K562 (cell line): ENCODE data around the gene ADCY9. TPM values are rescaled to one million over a fixed set of nuclear protein-coding genes. Genes with fewer than 3 reads are reported as not detected.
A peak's percentile ranks its signal among the peaks of the same experiment; 100 is the strongest.

Source experiments
- ATAC-seq: fragments of 200-7000 bp; cut with Tn5 transposase; 3 replicates; pipeline ENCODE4 v1.9.1; 2020; ENCODE audit warnings: moderate library complexity
- BruUV-seq: library from RNA; stranded (reverse); fragments of 400-500 nt; replicated peaks from 2 replicates; lab custom pipeline; 2021; lab: Mats Ljungman, UMichigan
- CTCF ChIA-PET: fragments of 300-600 bp; formaldehyde crosslinking; extraction: SDS; loops from one replicate; lab custom pipeline; 2021; ENCODE audit warnings: low intra/inter-chr PET ratio; lab: Yijun Ruan, JAX
- POLR2A ChIA-PET: fragments of 300-600, 350-650 bp; sonication (Branson Sonifier 250); formaldehyde crosslinking; extraction: SDS; loops from one replicate; lab custom pipeline; 2021; ENCODE audit warnings: antibody characterized with exemption, inconsistent platforms; lab: Yijun Ruan, JAX
- DNase-seq, 4 experiments: peaks; one replicate each; pipeline versions ENCODE4 v3.0.0 to v3.0.0-alpha.2; 2011 to 2018; ENCODE audit warnings: low spot score in 3 of 4, mixed read lengths in 3 of 4; ENCODE audit errors: extremely low read depth in 1 of 4
- FAIRE-seq: peaks from 2 replicates; lab custom pipeline; 2011; peaks lifted over from hg19 to GRCh38; lab: Jason Lieb, UNC
- H2AFZ ChIP-seq: 2 replicates; pipeline ENCODE4 v1.6.0; 2011; ENCODE audit warnings: low read depth, low read length, control low read depth, inconsistent platforms
- H3K27ac ChIP-seq: fragments of 200-600 bp; 3 replicates; pipeline ENCODE4 v1.8.0; 2011; ENCODE audit warnings: low read depth, mild to moderate bottlenecking, control low read depth, inconsistent platforms, low read length, moderate library complexity, mixed read lengths; ENCODE audit errors: extremely low read depth
- H3K27me3 ChIP-seq, 2 experiments: fragments of 300-600 bp in 1 of 2; 2 replicates in 1 of 2; 3 replicates in 1 of 2; pipeline versions ENCODE4 v1.6.0 to v1.8.0; 2011; ENCODE audit warnings: inconsistent platforms in 2 of 2, low read length in 2 of 2, mild to moderate bottlenecking in 1 of 2, mixed read lengths in 1 of 2, moderate library complexity in 1 of 2; ENCODE audit not compliant: control insufficient read depth in 2 of 2, insufficient read depth in 2 of 2
- H3K36me3 ChIP-seq: fragments of 300-600 bp; 3 replicates; pipeline ENCODE4 v1.8.0; 2011; ENCODE audit warnings: mild to moderate bottlenecking, low read length, inconsistent platforms; ENCODE audit not compliant: control insufficient read depth, insufficient read depth
- H3K4me1 ChIP-seq, 2 experiments: fragments of 200-600 bp in 1 of 2; replicated peaks in 1 of 2; 2 replicates in 1 of 2; 3 replicates in 1 of 2; pipeline versions ENCODE4 v1.5.1 to v1.8.0; 2011; ENCODE audit warnings: inconsistent platforms in 2 of 2, low read length in 2 of 2, mild to moderate bottlenecking in 1 of 2, mixed read lengths in 1 of 2, moderate library complexity in 1 of 2; ENCODE audit not compliant: control insufficient read depth in 2 of 2, insufficient read depth in 2 of 2
- H3K4me2 ChIP-seq: 2 replicates; pipeline ENCODE4 v1.6.1; 2011; ENCODE audit warnings: low read length, control low read depth, inconsistent platforms, mixed read lengths; ENCODE audit not compliant: insufficient read depth
- H3K4me3 ChIP-seq: fragments of 200-600 bp; sonication (generic), shearing (Covaris generic); 2 replicates; pipeline ENCODE4 v1.5.1; 2016; ENCODE audit warnings: control low read depth, inconsistent platforms
- H3K79me2 ChIP-seq: fragments of 200-600 bp; 3 replicates; pipeline ENCODE4 v1.8.0; 2011; ENCODE audit warnings: low read length, inconsistent platforms; ENCODE audit not compliant: control insufficient read depth, insufficient read depth
- H3K9ac ChIP-seq, 2 experiments: 2 replicates each; pipeline versions ENCODE4 v1.6.0 to v1.6.1; 2011; ENCODE audit warnings: low read depth in 2 of 2, low read length in 2 of 2, control low read depth in 1 of 2, inconsistent platforms in 1 of 2, mild to moderate bottlenecking in 1 of 2, mixed read lengths in 1 of 2; ENCODE audit not compliant: insufficient read depth in 1 of 2
- H3K9me1 ChIP-seq: one replicate; pipeline ENCODE4 v1.6.0; 2011; ENCODE audit warnings: inconsistent platforms, mild to moderate bottlenecking, low read length, moderate library complexity; ENCODE audit not compliant: control insufficient read depth, insufficient read depth
- H3K9me3 ChIP-seq: replicated peaks from 2 replicates; pipeline ENCODE4 v1.5.1; 2011; ENCODE audit warnings: low read depth, low read length, inconsistent platforms; ENCODE audit not compliant: control insufficient read depth, insufficient read depth
- H4K20me1 ChIP-seq: replicated peaks from 2 replicates; pipeline ENCODE4 v1.6.1; 2011; ENCODE audit warnings: low read length, inconsistent platforms, mixed read lengths; ENCODE audit not compliant: control insufficient read depth, insufficient read depth
- BRD9 ChIP-seq: fragments of 450-650 bp; IDR thresholded peaks from 2 replicates; pipeline ENCODE4 v1.6.1; 2018; ENCODE audit warnings: low read depth; ENCODE audit not compliant: partially characterized antibody
- CSDE1 ChIP-seq, 2 experiments: fragments of 450-650 bp; IDR thresholded peaks; 2 replicates each; pipeline ENCODE4 v1.6.1; 2016; ENCODE audit warnings: mild to moderate bottlenecking in 1 of 2
- MEIS2 ChIP-seq: fragments of 450-650 bp; IDR thresholded peaks from 2 replicates; pipeline ENCODE4 v1.6.1; 2014; ENCODE audit warnings: mild to moderate bottlenecking; ENCODE audit not compliant: partially characterized antibody
- NCOA1 ChIP-seq: fragments of 450-650 bp; IDR thresholded peaks from 2 replicates; pipeline ENCODE4 v1.6.1; 2016; ENCODE audit warnings: low read depth
- PBX2 ChIP-seq, 2 experiments: IDR thresholded peaks in 1 of 2; conservative IDR thresholded peaks in 1 of 2; 2 replicates each; pipeline ENCODE4 v1.6.1; 2016; ENCODE audit warnings: low read depth in 2 of 2, mild to moderate bottlenecking in 1 of 2, missing compliant biosample characterization in 1 of 2, missing genetic modification characterization in 1 of 2, moderate library complexity in 1 of 2
- PRPF4 ChIP-seq: fragments of 200-400 bp; formaldehyde crosslinking; IDR thresholded peaks from one replicate; pipeline ENCODE4 v1.6.1; 2017; ENCODE audit warnings: low read length, low read depth, mild to moderate bottlenecking; ENCODE audit not compliant: insufficient read depth, poor library complexity, severe bottlenecking
- SP1 ChIP-seq: sonication (generic); formaldehyde crosslinking; IDR thresholded peaks from 2 replicates; pipeline ENCODE4 v1.8.1; 2022; ENCODE audit warnings: mild to moderate bottlenecking, missing genetic modification reagents
- ZBTB26 ChIP-seq: fragments of 450-650 bp; formaldehyde crosslinking; IDR thresholded peaks from 2 replicates; pipeline ENCODE4 v1.4.0; 2022; ENCODE audit warnings: missing genetic modification characterization
- ZNF3 ChIP-seq: fragments of 250-450 bp; sonication (Bioruptor Pico); IDR thresholded peaks from 2 replicates; pipeline ENCODE4 v1.5.0; 2021; ENCODE audit warnings: mild to moderate bottlenecking, moderate library complexity
- ZNF75A ChIP-seq: fragments of 450-650 bp; formaldehyde crosslinking; IDR thresholded peaks from 2 replicates; pipeline ENCODE4 v1.4.0; 2020; ENCODE audit warnings: mild to moderate bottlenecking
- WGBS: fragments of 100-300 bp; shearing (Covaris generic); methylation state at CpG from one replicate; pipeline ENCODE4 v1.1.6; 2016; ENCODE audit warnings: low coverage, mixed read lengths; ENCODE audit not compliant: insufficient coverage; ENCODE audit errors: missing lambda C conversion rate; 5-methylcytosine and 5-hydroxymethylcytosine counted together
- in situ Hi-C: fragments of 300-500 bp; cut with MboI; formaldehyde crosslinking; loops from 4 replicates; pipeline ENCODE4 v1.15.0; 2018; ENCODE audit warnings: inconsistent platforms, mixed read lengths
- intact Hi-C: fragments of 100-400 bp; cut with micrococcal nuclease; formaldehyde crosslinking; loops from 2 replicates; pipeline ENCODE4 v1.14.2; 2022
- polyA plus RNA-seq, 8 experiments: library from polyadenylated mRNA; depleted of rRNA in 4 of 8; stranded (reverse) in 5 of 8; unstranded in 3 of 8; fragments of >200 nt; fragmentation: Nextera tagmentation in 2 of 8; fragmentation: Illumina TruSeq in 1 of 8; extraction: Ambion mirVana in 2 of 8; extraction: Trizol in 1 of 8; gene quantifications; 2 replicates each; pipeline versions ENCODE4 v1.2.1 to v1.2.3, GENCODE V29; 2011 to 2014; ENCODE audit warnings: inconsistent platforms in 1 of 8, missing spikeins in 1 of 8
- total RNA-seq, 7 experiments: library from RNA; depleted of rRNA in 6 of 7; stranded (reverse); fragments of >200 nt in 6 of 7; fragmentation: Illumina TruSeq in 2 of 7; extraction: Trizol in 2 of 7; gene quantifications; 2 replicates each; pipeline versions ENCODE4 v1.2.1 to v1.2.3, GENCODE V29; 2011 to 2021; ENCODE audit warnings: low replicate concordance in 1 of 7

The ADCY9 gene
- total and polyA plus RNA-seq, 9 of the 15 experiments (the other 6 are each of a cell fraction or from before 2014, with no cell fraction given): 0.03 to 0.29 (median 0.17) TPM

GRCh38 chr16:4103745-4104144 is 12.5 kb downstream of the ADCY9 start:
- FAIRE-seq (no peak), DNase-seq (no peak), ATAC-seq (no peak)
- no peak overlapping the region for H3K27ac ChIP-seq
- intact Hi-C loops: no loop called here
- 0 out of 2 replicates have a peak, but pooled peaks cover 2% of the 10 kb centered on the region for H4K20me1 ChIP-seq
- H3K9ac ChIP-seq: no peak overlapping the region
- H3K4me2 ChIP-seq: no peak overlapping the region
- H3K4me3 ChIP-seq: no peak overlapping the region
- ChIA-PET POLR2A (interaction anchor here (1.2 kb wide), 1 partner anchor 11 kb away, joined by 3 read pairs; no protein-coding TSS in a partner anchor), CTCF (no interaction called here)
- H3K27me3 ChIP-seq: peaks cover 52 to 71% of the 10 kb centered on the region in 2 experiments
- H2AFZ ChIP-seq: no peak overlapping the region
- no TSS peak for BruUV-seq
- H3K9me3 ChIP-seq: no peaks in the 10 kb centered on the region
- no peaks in the 10 kb centered on the region for H3K79me2 ChIP-seq
- no peaks in the 10 kb centered on the region for H3K36me3 ChIP-seq
- 14% methylated on average over 15 of the region's 15 CpGs for whole genome bisulfite sequencing
- no peaks in the 10 kb centered on the region for H3K9me1 ChIP-seq
- no peaks in the 10 kb centered on the region for H3K4me1 ChIP-seq
- TF ChIP-seq NCOA1: no peak
- TF ChIP-seq ZNF3 (CRISPR knock-in tag): no peak
- TF ChIP-seq CSDE1 (IDR thresholded peaks at IDR 0.05): no peak
- no peak for TF ChIP-seq SP1
- TF ChIP-seq MEIS2: peak; percentile 70
- no peak for TF ChIP-seq PRPF4
- no peak for TF ChIP-seq BRD9
- TF ChIP-seq ZBTB26 (CRISPR knock-in tag): no peak
- TF ChIP-seq PBX2 (CRISPR knock-in tag; IDR thresholded peaks at IDR 0.05; ENCODE audit: low read depth): no peak
- peak; percentile 65 for TF ChIP-seq PBX2 (tag; conservative IDR thresholded peaks at IDR 0.05; ENCODE audit: low read depth)
- TF ChIP-seq ZNF75A (CRISPR knock-in tag): no peak
- in situ Hi-C loops: no loop called here
